ENCODE measurements around the gene DLGAP4. TPM values are rescaled to one million over a fixed set of nuclear protein-coding genes. Genes with fewer than 3 reads are reported as not detected.

Gene DLGAP4
- total and polyA plus RNA-seq, 9 of the 15 experiments (the other 6 are each of a cell fraction or from before 2014, with no cell fraction given) = 0.31 to 34.1 (median 4.5) TPM

DNA sequence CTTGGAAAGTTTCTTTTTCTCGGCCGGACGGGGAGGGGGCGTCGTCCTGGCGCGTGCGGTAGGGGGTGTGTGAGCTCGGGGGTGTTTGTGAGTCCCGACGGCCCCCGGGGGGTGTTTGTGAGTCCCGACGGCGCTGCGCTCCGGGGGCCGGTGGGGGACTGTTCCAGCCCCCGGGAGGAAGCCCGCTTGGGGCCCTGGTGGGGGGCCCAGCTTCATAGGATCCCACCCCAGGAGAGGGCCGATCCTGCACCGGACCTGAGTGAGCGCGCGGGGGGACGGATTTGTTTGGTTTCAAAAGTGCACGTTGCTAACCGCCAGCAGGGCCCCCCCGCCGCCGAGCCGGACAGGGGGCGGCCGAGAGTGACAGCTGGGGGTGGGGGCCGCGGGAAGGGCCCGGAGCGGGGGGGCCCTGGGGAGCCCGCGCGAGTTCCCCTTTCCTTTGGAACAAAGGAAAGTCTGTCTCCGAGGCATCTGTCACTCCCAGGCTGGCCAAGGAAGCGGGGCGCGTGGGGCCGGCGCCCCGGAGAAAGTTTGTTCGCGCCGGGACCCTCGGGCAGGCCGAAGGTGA is 267.7 kb downstream of the DLGAP4 start:
- in situ Hi-C loops (cut with MboI) (no loop called here), intact Hi-C loops (cut with micrococcal nuclease) (loop anchor here (5.0 kb wide), 1 partner anchor 378 kb away; the partner anchor contains the start of gene SAMHD1)
- Histone ChIP-seq H3K36me3 (ENCODE audit: control insufficient read depth, insufficient read depth, low read length) (peaks cover 21% of the 10 kb centered on the region; the same call in 2 of the 3 replicates), H3K79me2 (ENCODE audit: control insufficient read depth, insufficient read depth, low read length) (peaks cover 43% of the 10 kb centered on the region), H3K4me3 (peak overlapping the region; percentile 80), H4K20me1 (replicated peaks; ENCODE audit: control insufficient read depth, insufficient read depth, low read length) (peaks cover 9% of the 10 kb centered on the region), H2AFZ (ENCODE audit: low read depth, low read length) (peak overlapping the region; percentile 38; the same call in 1 of the 2 replicates), H3K9ac (ENCODE audit: insufficient read depth in 1 of 2, low read depth in 2 of 2, low read length in 2 of 2) (peak overlapping the region; percentile 80 to 95; a peak in 3 of 4 replicates), H3K4me1 (replicated peaks in 1 of 2; ENCODE audit: control insufficient read depth in 2 of 2, insufficient read depth in 2 of 2, low read length in 2 of 2) (peaks cover 42 to 50% of the 10 kb centered on the region in 2 experiments), H3K9me1 (ENCODE audit: control insufficient read depth, insufficient read depth, low read length) (peaks cover 3% of the 10 kb centered on the region), H3K4me2 (ENCODE audit: insufficient read depth, low read length) (peak overlapping the region; percentile 63), H3K9me3 (replicated peaks; ENCODE audit: control insufficient read depth, insufficient read depth, low read depth, low read length) (no peaks in the 10 kb centered on the region), H3K27ac (ENCODE audit: extremely low read depth, low read depth, low read length) (peak overlapping the region; percentile 92), H3K27me3 (ENCODE audit: control insufficient read depth in 2 of 2, insufficient read depth in 2 of 2, low read length in 2 of 2) (no peaks in the 10 kb centered on the region)
- ChIA-PET CTCF (ENCODE audit: low intra/inter-chr PET ratio) (interaction anchor here (0.8 to 1.4 kb wide), 2 partner anchors 18 to 171 kb away, joined by 3 read pairs; no protein-coding TSS in a partner anchor), POLR2A (interaction anchor here (0.5 kb wide), 1 partner anchor 459 kb away, joined by 3 read pairs; no protein-coding TSS in a partner anchor)
- DNase-seq (ENCODE audit: extremely low read depth in 1 of 4, low spot score in 3 of 4) = peak; percentile 50 to 70 (median 66)
- FAIRE-seq = no peak
- 2% methylated on average over 32 of the region's 53 CpGs for WGBS (ENCODE audit: insufficient coverage, low coverage, missing lambda C conversion rate)
- ATAC-seq = peak; percentile 4
- BruUV-seq (replicated peaks) = TSS peak; percentile 51
- peak; percentile 90 for TF ChIP-seq PKNOX1 (IDR thresholded peaks at IDR 0.05)
- no peak for TF ChIP-seq MBD2 (IDR thresholded peaks at IDR 0.05; ENCODE audit: borderline replicate concordance, low read depth)
- TF ChIP-seq TOE1 (IDR thresholded peaks at IDR 0.05; ENCODE audit: borderline replicate concordance) = no peak
- TF ChIP-seq TOE1 (CRISPR knock-in tag; IDR thresholded peaks at IDR 0.05; ENCODE audit: borderline replicate concordance, low read depth) = no peak
- TF ChIP-seq, protein P1, sequence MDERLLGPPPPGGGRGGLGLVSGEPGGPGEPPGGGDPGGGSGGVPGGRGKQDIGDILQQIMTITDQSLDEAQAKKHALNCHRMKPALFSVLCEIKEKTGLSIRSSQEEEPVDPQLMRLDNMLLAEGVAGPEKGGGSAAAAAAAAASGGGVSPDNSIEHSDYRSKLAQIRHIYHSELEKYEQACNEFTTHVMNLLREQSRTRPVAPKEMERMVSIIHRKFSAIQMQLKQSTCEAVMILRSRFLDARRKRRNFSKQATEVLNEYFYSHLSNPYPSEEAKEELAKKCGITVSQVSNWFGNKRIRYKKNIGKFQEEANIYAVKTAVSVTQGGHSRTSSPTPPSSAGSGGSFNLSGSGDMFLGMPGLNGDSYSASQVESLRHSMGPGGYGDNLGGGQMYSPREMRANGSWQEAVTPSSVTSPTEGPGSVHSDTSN (CRISPR knock-in tag; IDR thresholded peaks at IDR 0.05; ENCODE audit: low read depth) = peak; percentile 37; the same call in 1 of the 2 replicates
- TF ChIP-seq, protein P1 (tag; conservative IDR thresholded peaks at IDR 0.05; ENCODE audit: low read depth) = no peak
- no peak for TF ChIP-seq IFI16 (CRISPR knock-in tag; IDR thresholded peaks at IDR 0.05)
- TF ChIP-seq U2AF1 (optimal IDR thresholded peaks at IDR 0.05; ENCODE audit: low read depth, low read length) = peak; percentile 10
- peak; percentile 78 for TF ChIP-seq SPI1 (IDR thresholded peaks at IDR 0.05; ENCODE audit: borderline replicate concordance, low read depth, low read length)
- TF ChIP-seq ZNF12 (CRISPR knock-in tag; IDR thresholded peaks at IDR 0.05) = no peak
- TF ChIP-seq, protein P2, sequence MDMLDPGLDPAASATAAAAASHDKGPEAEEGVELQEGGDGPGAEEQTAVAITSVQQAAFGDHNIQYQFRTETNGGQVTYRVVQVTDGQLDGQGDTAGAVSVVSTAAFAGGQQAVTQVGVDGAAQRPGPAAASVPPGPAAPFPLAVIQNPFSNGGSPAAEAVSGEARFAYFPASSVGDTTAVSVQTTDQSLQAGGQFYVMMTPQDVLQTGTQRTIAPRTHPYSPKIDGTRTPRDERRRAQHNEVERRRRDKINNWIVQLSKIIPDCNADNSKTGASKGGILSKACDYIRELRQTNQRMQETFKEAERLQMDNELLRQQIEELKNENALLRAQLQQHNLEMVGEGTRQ (CRISPR knock-in tag; IDR thresholded peaks at IDR 0.05) = no peak
- TF ChIP-seq DPF2 (IDR thresholded peaks at IDR 0.05) = 0 out of 2 replicates have a peak, but pooled peaks have one; percentile 22
- no peak for TF ChIP-seq PRPF4 (IDR thresholded peaks at IDR 0.05; ENCODE audit: insufficient read depth, low read depth, low read length, poor library complexity, severe bottlenecking)
- peak; percentile 87 for TF ChIP-seq FOXM1 (IDR thresholded peaks at IDR 0.05; ENCODE audit: low read depth)
- no peak for TF ChIP-seq FOXM1 (CRISPR knock-in tag; IDR thresholded peaks at IDR 0.05; ENCODE audit: low read depth)

Data from K562 (cell line).